Transverse colon (tissue), 3 donors: ENCODE results near the gene SP110.

Source experiments
- CTCF ChIP-seq, 5 experiments: fragments of 200-600 bp in 3 of 5; fragments of 450-650 bp in 2 of 5; sonication (generic) in 3 of 5; IDR thresholded peaks; 1 replicate in 2 of 5; 2 replicates in 3 of 5; pipeline ENCODE4 v1.5.1; 2016 to 2017; ENCODE audit warnings: antibody characterized with exemption in 5 of 5, inconsistent platforms in 3 of 5, mild to moderate bottlenecking in 2 of 5, moderate library complexity in 1 of 5
- EP300 ChIP-seq: sonication (generic); formaldehyde crosslinking; IDR thresholded peaks from one replicate; pipeline ENCODE4 v1.6.1; 2017; ENCODE audit warnings: antibody characterized with exemption, low read depth
- POLR2A ChIP-seq: fragments of 450-650 bp; IDR thresholded peaks from one replicate; pipeline ENCODE4 v1.6.1; 2016; ENCODE audit warnings: antibody characterized with exemption, mild to moderate bottlenecking, moderate library complexity

GRCh38 chr2:230250231-230250630, 30.4 kb upstream of the SP110 start:
- TF ChIP-seq CTCF (IDR thresholded peaks at IDR 0.05) (no peak), EP300 (no peak), POLR2A (no peak)
